LNCaP clone FGC (cell line): ENCODE measurements around the gene RHOT1.
A peak's percentile ranks its signal among the peaks of the same experiment; 100 is the strongest.
"Not testable (repeated sequence)": the region's sequence is repeated elsewhere in the genome, so short reads cannot be mapped to it uniquely, and the experiment has no call there.

Source experiments
- DNase-seq: peaks from one replicate; pipeline ENCODE4 v3.0.0-alpha.2; 2011; ENCODE audit warnings: low read depth
- H3K4me3 ChIP-seq: 2 replicates; pipeline ENCODE4 v1.5.1; 2011; ENCODE audit warnings: mild to moderate bottlenecking, low read depth, low read length, control low read depth
- CTCF ChIP-seq: IDR thresholded peaks from 2 replicates; pipeline ENCODE4 v1.5.1; 2012; ENCODE audit warnings: mild to moderate bottlenecking; ENCODE audit not compliant: control insufficient read depth, insufficient read depth; ENCODE audit errors: extremely low read depth

RHOT1 gene

GRCh38 chr17:32124985-32125847 is 17.1 kb upstream of the RHOT1 start:
- no peak for DNase-seq
- TF ChIP-seq CTCF: no peak
- no peak overlapping the region for H3K4me3 ChIP-seq

- H3K4me3 ChIP-seq: no peak overlapping the region
- no peak for TF ChIP-seq CTCF
- no peak for DNase-seq
Observed at GRCh38 chr17:32125848-32126153, 16.5 kb upstream of the RHOT1 start.

DNA sequence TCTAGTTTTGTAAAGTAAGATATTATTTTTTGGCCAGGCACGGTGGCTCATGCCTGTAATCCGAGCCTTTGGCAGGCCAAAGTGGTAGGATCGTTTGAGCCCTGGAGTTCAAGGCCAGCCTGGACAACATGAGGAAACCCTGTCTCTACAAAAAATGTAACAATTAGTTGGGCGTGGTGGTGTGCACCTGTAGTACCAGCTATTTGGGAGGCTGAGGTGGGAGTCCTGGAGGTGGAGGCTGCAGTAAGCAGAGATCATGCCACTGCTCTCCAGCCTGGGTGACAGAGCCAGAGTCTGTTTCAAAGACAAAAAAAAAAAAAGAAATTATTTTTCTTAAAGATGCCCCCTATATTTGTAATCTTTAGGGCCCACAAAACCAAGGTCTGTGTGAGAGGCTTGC is 16.0 kb upstream of the RHOT1 start:
- TF ChIP-seq CTCF: no peak
- no peak overlapping the region for H3K4me3 ChIP-seq
- DNase-seq: no peak

DNA sequence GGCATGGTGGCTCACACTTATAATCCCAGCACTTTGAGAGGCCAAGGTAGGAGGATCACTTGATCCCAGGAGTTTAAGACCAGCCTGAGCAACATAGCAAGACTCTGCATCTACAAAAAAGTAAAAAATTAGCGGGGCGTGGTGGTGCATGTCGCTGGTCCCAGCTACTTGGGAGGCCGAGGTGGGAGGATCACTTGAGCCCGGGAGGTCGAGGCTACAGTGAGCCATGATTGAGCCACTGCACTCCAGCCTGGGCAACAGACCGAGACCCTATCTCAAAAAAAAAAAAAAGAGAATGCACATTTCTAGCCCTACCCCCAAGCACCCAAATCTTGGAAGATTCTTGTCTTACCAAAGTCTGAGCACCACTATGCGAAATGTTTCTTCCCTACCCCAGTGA is 15.6 kb upstream of the RHOT1 start:
- DNase-seq: no peak
- TF ChIP-seq CTCF: no peak
- H3K4me3 ChIP-seq: no peak overlapping the region

DNA sequence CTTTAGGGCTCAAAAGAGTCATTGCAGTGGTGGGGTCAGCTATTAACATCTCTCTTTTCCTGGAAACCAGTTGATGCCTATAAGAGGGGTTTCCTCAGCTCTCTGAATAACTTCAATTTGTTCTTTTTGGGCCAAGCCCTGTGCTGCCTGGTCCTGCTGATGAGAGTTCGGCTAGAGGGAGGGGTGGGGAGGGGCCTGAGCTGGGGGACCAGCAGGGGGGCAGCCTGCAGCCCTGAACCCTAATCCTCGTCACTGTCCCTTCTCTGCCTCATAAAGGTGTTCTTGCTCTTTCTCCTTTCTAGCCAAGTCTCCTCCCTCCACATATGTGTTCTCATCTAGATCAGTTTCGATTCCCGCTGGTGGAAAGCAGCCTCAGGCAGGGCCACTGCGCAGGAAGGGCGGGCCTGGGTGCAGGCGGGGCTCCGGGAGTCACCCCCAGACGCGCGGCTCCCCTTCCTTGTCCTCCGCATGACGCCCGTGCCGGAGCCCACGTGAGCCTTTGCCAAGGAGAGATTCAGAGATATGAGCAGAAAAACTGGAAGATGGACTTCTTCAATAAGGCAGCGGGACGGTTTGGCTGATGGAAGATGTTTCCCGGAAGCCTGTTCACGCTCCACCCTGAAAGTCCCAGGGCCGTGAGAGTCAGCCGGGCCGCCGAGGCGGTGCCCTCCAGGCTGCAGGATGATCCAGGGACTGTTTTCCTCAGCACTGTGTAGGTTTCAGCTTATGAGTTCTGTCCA is 15.0 kb upstream of the RHOT1 start:
- peak overlapping the region; percentile 58 for H3K4me3 ChIP-seq
- no peak for TF ChIP-seq CTCF
- peak; percentile 31 for DNase-seq

DNA sequence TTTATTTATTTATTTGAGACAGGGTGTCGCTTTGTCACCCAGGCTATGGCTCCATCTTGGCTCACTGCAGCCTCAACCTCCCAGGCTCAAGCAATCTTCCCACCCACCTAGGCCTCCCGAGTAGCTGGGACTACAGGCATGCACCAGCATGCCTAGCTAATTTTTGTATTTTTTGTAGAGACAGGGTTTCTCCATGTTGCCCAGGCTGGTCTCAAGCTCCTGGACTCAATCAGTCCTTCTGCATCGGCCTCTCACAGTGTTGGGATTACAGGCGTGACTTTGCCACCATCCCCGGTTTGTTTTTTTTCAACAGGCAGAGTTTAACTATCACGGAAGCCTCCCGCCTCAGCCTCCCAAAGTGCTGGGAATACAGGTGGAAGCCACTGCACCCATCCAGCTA is 13.8 kb upstream of the RHOT1 start:
- H3K4me3 ChIP-seq, DNase-seq: not testable (repeated sequence)

DNA sequence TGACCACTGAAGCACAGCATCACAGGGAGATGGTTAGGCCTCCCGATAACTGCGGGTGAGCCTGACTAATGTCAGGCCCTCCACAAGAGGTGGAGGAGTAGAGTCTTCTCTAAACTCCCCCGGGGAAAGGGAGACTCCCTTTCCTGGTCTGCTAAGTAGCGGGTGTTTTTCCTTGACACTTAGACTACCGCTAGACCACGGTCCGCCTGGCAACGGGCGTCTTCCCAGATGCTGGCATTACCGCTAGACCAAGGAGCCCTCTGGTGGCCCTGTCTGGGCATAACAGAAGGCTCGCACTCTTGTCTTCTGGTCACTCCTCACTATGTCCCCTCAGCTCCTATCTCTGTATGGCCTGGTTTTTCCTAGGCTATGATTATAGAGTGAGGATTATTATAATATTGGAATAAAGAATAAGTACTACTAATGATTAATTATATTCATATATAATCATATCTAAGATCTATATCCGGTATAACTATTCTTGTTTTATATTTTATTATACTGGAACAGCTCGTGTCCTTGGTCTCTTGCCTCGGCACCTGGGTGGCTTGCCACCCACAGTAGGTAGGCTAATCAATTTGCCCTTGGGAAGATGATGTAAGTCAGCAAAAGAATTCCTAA is 6.7 kb upstream of the RHOT1 start:
- peak; percentile 29; the same call in 1 of the 2 replicates for TF ChIP-seq CTCF
- DNase-seq: not testable (repeated sequence)

More for the DNA sequence above, 6.7 kb upstream of the RHOT1 start:
- not testable (repeated sequence) for H3K4me3 ChIP-seq
